Cardiac fibroblast (primary cell): ENCODE results near the gene SOCS1.

Experiments
- DNase-seq, 2 donors: peaks; one replicate each; pipeline versions ENCODE4 v3.0.0 to v3.0.0-alpha.2; 2010; ENCODE audit warnings: low read depth in 2 of 2
- H3K4me3 ChIP-seq, 2 donors: replicated peaks in 1 of 2; 1 replicate in 1 of 2; 2 replicates in 1 of 2; pipeline ENCODE4 v1.5.1; 2011; ENCODE audit warnings: low read depth in 2 of 2, low read length in 2 of 2, mild to moderate bottlenecking in 2 of 2, moderate library complexity in 1 of 2
- CTCF ChIP-seq: IDR thresholded peaks from one replicate; pipeline ENCODE4 v1.5.1; 2011; ENCODE audit warnings: low read depth, mild to moderate bottlenecking, low read length, inconsistent platforms

Gene SOCS1

GRCh38 chr16:11212798-11213196, 43.2 kb downstream of the SOCS1 start:
- H3K4me3 ChIP-seq, result no peak overlapping the region
- no peak for TF ChIP-seq CTCF
- no peak for DNase-seq

- peak; percentile 53 for DNase-seq
- no peak overlapping the region for H3K4me3 ChIP-seq
- no peak for TF ChIP-seq CTCF
Observed at GRCh38 chr16:11211977-11212797, 43.8 kb downstream of the SOCS1 start.

GRCh38 chr16:11211061-11211976, 44.7 kb downstream of the SOCS1 start:
- no peak for DNase-seq
- H3K4me3 ChIP-seq, result no peak overlapping the region
- no peak for TF ChIP-seq CTCF

- DNase-seq, result no peak
- no peak for TF ChIP-seq CTCF
Observed at GRCh38 chr16:11210260-11210659, 45.7 kb downstream of the SOCS1 start.

GRCh38 chr16:11208916-11209665, 46.9 kb downstream of the SOCS1 start:
- no peak overlapping the region for H3K4me3 ChIP-seq
- TF ChIP-seq CTCF, result no peak
- DNase-seq, result peak in 1 of 2 donors; percentile 62

More at GRCh38 chr16:11210260-11210659, 45.7 kb downstream of the SOCS1 start:
- no peak overlapping the region for H3K4me3 ChIP-seq

- DNase-seq, result peak in 1 of 2 donors; percentile 27
- TF ChIP-seq CTCF, result no peak
- H3K4me3 ChIP-seq, result no peak overlapping the region
Observed at GRCh38 chr16:11207646-11208045, 48.4 kb downstream of the SOCS1 start.
